NB4 (cell line): ENCODE measurements around the gene CYLD.

Source experiments
- DNase-seq: peaks from one replicate; pipeline ENCODE4 v3.0.0; 2010; ENCODE audit warnings: low read depth
- H3K4me3 ChIP-seq: one replicate; pipeline ENCODE4 v1.5.1; 2011; ENCODE audit warnings: mild to moderate bottlenecking, low read depth, low read length, moderate library complexity
- MYC ChIP-seq: IDR thresholded peaks from 2 replicates; pipeline ENCODE4 v1.6.1; 2011; ENCODE audit warnings: low read depth, low read length
- POLR2A ChIP-seq: IDR thresholded peaks from 2 replicates; pipeline ENCODE4 v1.6.1; 2011; ENCODE audit warnings: mild to moderate bottlenecking; ENCODE audit not compliant: insufficient read length; ENCODE audit errors: extremely low read depth
- TF ChIP-seq, protein P1 (sequence below): IDR thresholded peaks from one replicate; pipeline ENCODE4 v1.5.1; 2012; ENCODE audit warnings: low read depth, low read length
- TF ChIP-seq, protein P2 (sequence below): IDR thresholded peaks from 2 replicates; pipeline ENCODE4 v1.6.1; 2011; ENCODE audit warnings: low read depth, low read length

The CYLD gene

GRCh38 chr16:50718061-50718760 lies 23.7 kb upstream of the CYLD start:
- H3K4me3 ChIP-seq = no peak overlapping the region
- TF ChIP-seq, protein P1, sequence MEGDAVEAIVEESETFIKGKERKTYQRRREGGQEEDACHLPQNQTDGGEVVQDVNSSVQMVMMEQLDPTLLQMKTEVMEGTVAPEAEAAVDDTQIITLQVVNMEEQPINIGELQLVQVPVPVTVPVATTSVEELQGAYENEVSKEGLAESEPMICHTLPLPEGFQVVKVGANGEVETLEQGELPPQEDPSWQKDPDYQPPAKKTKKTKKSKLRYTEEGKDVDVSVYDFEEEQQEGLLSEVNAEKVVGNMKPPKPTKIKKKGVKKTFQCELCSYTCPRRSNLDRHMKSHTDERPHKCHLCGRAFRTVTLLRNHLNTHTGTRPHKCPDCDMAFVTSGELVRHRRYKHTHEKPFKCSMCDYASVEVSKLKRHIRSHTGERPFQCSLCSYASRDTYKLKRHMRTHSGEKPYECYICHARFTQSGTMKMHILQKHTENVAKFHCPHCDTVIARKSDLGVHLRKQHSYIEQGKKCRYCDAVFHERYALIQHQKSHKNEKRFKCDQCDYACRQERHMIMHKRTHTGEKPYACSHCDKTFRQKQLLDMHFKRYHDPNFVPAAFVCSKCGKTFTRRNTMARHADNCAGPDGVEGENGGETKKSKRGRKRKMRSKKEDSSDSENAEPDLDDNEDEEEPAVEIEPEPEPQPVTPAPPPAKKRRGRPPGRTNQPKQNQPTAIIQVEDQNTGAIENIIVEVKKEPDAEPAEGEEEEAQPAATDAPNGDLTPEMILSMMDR = no peak
- TF ChIP-seq POLR2A (no peak), MYC (no peak)
- TF ChIP-seq, protein P2, sequence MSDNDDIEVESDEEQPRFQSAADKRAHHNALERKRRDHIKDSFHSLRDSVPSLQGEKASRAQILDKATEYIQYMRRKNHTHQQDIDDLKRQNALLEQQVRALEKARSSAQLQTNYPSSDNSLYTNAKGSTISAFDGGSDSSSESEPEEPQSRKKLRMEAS = no peak
- DNase-seq = no peak

GRCh38 chr16:50718761-50719400 lies 23.0 kb upstream of the CYLD start:
- H3K4me3 ChIP-seq = no peak overlapping the region
- no peak for TF ChIP-seq MYC
- TF ChIP-seq, protein P2 = no peak
- TF ChIP-seq POLR2A = no peak
- TF ChIP-seq, protein P1 = no peak
- no peak for DNase-seq

DNA sequence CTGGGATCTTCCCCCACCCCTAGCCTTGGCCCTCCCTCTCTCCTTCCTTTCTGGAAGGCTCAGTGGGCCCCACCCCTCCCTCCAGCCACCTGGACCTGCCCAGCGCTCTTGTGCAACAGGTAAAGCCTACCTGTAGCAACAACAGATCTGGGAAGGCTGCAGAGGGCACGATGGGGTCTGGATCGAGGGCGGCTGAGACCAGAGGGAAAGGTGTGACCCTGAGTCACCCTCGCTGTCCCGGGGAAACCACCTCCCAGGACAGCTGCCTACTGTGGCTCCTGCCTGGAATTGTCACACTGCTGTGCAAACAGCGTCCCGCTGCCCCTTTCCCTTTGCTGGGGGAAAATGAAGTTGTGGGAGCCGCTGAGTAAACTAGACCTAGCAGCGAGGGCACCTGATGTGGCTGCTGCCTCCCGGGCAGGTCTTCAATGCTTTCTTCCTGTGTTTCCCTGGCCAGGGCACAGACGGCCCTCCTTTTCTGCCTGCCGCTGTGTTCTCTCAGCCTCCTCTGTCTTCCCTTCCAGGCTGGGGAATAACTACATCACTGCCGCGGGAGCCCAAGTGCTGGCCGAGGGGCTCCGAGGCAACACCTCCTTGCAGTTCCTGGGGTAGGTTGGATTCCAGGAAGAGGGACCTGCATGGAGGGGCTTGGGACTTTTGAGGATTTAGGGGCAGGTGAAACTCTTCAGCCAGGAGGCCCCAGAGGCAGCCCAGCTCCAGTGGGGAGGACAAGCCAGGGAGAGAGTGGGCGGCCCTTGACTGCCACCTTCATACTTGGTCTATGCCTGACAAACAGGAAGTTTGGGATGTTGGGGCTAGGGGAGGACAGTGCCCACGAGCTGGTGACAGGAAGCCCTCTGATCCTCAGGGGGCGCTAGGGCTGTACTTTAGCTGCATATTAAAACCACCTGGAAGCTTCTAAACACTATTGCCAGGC lies 22.2 kb upstream of the CYLD start:
- DNase-seq = peak; percentile 82
- TF ChIP-seq, protein P2 = peak; percentile 39
- TF ChIP-seq, protein P1 = peak; percentile 45
- TF ChIP-seq POLR2A = no peak
- TF ChIP-seq MYC = peak; percentile 61; the same call in 1 of the 2 replicates
- no peak overlapping the region for H3K4me3 ChIP-seq

GRCh38 chr16:50721549-50722404 lies 20.1 kb upstream of the CYLD start:
- TF ChIP-seq, protein P2 = no peak
- TF ChIP-seq POLR2A (no peak), MYC (no peak)
- TF ChIP-seq, protein P1 = no peak
- no peak overlapping the region for H3K4me3 ChIP-seq
- no peak for DNase-seq

DNA sequence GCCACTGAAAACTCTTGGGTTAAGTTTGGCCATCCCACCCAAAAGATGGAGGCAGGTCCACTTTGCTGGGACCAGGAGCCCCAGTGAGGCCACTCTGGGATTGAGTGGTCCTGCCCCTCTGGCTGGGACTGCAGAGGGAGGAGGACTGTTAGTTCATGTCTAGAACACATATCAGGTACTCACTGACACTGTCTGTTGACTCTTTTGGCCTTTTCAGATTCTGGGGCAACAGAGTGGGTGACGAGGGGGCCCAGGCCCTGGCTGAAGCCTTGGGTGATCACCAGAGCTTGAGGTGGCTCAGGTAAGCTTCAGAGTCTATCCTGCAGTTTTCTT lies 19.5 kb upstream of the CYLD start:
- TF ChIP-seq MYC = no peak
- TF ChIP-seq, protein P1 = no peak
- TF ChIP-seq POLR2A = no peak
- TF ChIP-seq, protein P2 = no peak
- DNase-seq = no peak
- H3K4me3 ChIP-seq = no peak overlapping the region
